GM18511 (cell line): ENCODE data around the gene SMIM33.
"Not testable (repeated sequence)": the region's sequence is repeated elsewhere in the genome, so short reads cannot be mapped to it uniquely, and the experiment has no call there.

ENCODE experiments used
- ATAC-seq: cut with Tn5 transposase; IDR thresholded peaks from one replicate; pipeline ENCODE4 v1.9.1; 2021; ENCODE audit warnings: mild to moderate bottlenecking, moderate library complexity; ENCODE audit not compliant: unreplicated experiment

The SMIM33 gene

GRCh38 chr5:139456776-139457175 is 14.0 kb upstream of the SMIM33 start:
- ATAC-seq = no peak

- no peak for ATAC-seq
Measured at GRCh38 chr5:139457241-139457640, 13.6 kb upstream of the SMIM33 start.

GRCh38 chr5:139457653-139458306 is 13.0 kb upstream of the SMIM33 start:
- no peak for ATAC-seq

GRCh38 chr5:139458580-139459407 is 12.0 kb upstream of the SMIM33 start:
- peak; percentile 66 for ATAC-seq

- ATAC-seq = peak; percentile 46
Measured at GRCh38 chr5:139459451-139459934, 11.3 kb upstream of the SMIM33 start.

- ATAC-seq = no peak
Measured at GRCh38 chr5:139460455-139460854, 10.3 kb upstream of the SMIM33 start.

GRCh38 chr5:139461176-139461575 is 9.6 kb upstream of the SMIM33 start:
- ATAC-seq = no peak

GRCh38 chr5:139461698-139462097 is 9.1 kb upstream of the SMIM33 start:
- no peak for ATAC-seq

GRCh38 chr5:139462586-139463276 is 8.1 kb upstream of the SMIM33 start, which contains the start of gene ECSCR:
ECSCR (minus strand) TSS chr5:139462743; CDS start chr5:139462670, 73 bp downstream.
- no peak for ATAC-seq

GRCh38 chr5:139468421-139468931 is 2.3 kb upstream of the SMIM33 start:
- no peak for ATAC-seq

- no peak for ATAC-seq
Measured at GRCh38 chr5:139472386-139473030, 1.7 kb downstream of the SMIM33 start.

GRCh38 chr5:139473105-139473504 is 2.3 kb downstream of the SMIM33 start:
- no peak for ATAC-seq

GRCh38 chr5:139473565-139473964 is 2.8 kb downstream of the SMIM33 start:
- ATAC-seq = no peak

- ATAC-seq = peak; percentile 52
Measured at GRCh38 chr5:139474890-139475791, 4.3 kb downstream of the SMIM33 start.

GRCh38 chr5:139475865-139476617 is 5.2 kb downstream of the SMIM33 start:
- no peak for ATAC-seq

- not testable (repeated sequence) for ATAC-seq
Measured at GRCh38 chr5:139478657-139479423, 8.0 kb downstream of the SMIM33 start.

GRCh38 chr5:139479729-139480128 is 8.9 kb downstream of the SMIM33 start:
- ATAC-seq = not testable (repeated sequence)

- ATAC-seq = no peak
Measured at GRCh38 chr5:139481122-139481533, 10.3 kb downstream of the SMIM33 start.
